GM23338 (cell line): Measurements from ENCODE around the gene OPTC. TPM values are rescaled to one million over a fixed set of nuclear protein-coding genes. Genes with fewer than 3 reads are reported as not detected.

Experiments used
- ATAC-seq: fragments of 200-7000 bp; cut with Tn5 transposase; 3 replicates; pipeline ENCODE4 v1.9.1; 2020
- DNase-seq: peaks from one replicate; pipeline ENCODE4 v3.0.0-alpha.2; 2015; ENCODE audit warnings: low spot score
- H2AFZ ChIP-seq: fragments of 200-600 bp; sonication (generic); 2 replicates; pipeline ENCODE4 v1.8.0; 2016; ENCODE audit warnings: antibody characterized with exemption, mild to moderate bottlenecking, moderate library complexity
- H3F3A ChIP-seq: fragments of 200-600 bp; sonication (generic); replicated peaks from 2 replicates; pipeline ENCODE4 v1.8.0; 2017; ENCODE audit warnings: antibody characterized with exemption, mixed run types, low read depth
- H3K27ac ChIP-seq: fragments of 200-600 bp; sonication (generic); 2 replicates; pipeline ENCODE4 v1.6.1; 2016; ENCODE audit warnings: low read depth
- H3K27me3 ChIP-seq: fragments of 200-600 bp; sonication (generic); 2 replicates; pipeline ENCODE4 v1.8.0; 2016; ENCODE audit warnings: mild to moderate bottlenecking, mixed run types, moderate library complexity; ENCODE audit not compliant: insufficient read depth
- H3K36me3 ChIP-seq: fragments of 200-600 bp; sonication (generic); 2 replicates; pipeline ENCODE4 v1.8.0; 2016; ENCODE audit warnings: mild to moderate bottlenecking; ENCODE audit not compliant: insufficient read depth
- H3K4me1 ChIP-seq: fragments of 200-600 bp; sonication (generic); 2 replicates; pipeline ENCODE4 v1.8.0; 2016; ENCODE audit warnings: mild to moderate bottlenecking, moderate library complexity; ENCODE audit not compliant: insufficient read depth
- H3K4me2 ChIP-seq: fragments of 200-600 bp; sonication (generic); 2 replicates; pipeline ENCODE4 v1.7.1; 2017; ENCODE audit warnings: mixed run types
- H3K4me3 ChIP-seq: fragments of 200-600 bp; sonication (generic); 2 replicates; pipeline ENCODE4 v1.6.1; 2016; ENCODE audit warnings: mixed run types
- H3K79me2 ChIP-seq: fragments of 200-600 bp; sonication (generic); replicated peaks from 2 replicates; pipeline ENCODE4 v1.8.0; 2017; ENCODE audit warnings: mild to moderate bottlenecking; ENCODE audit not compliant: insufficient read depth
- H3K9me2 ChIP-seq: fragments of 200-600 bp; sonication (generic); 2 replicates; pipeline ENCODE4 v1.8.0; 2017; ENCODE audit not compliant: insufficient read depth
- H4K20me1 ChIP-seq: fragments of 200-600 bp; sonication (generic); replicated peaks from 2 replicates; pipeline ENCODE4 v1.8.0; 2017; ENCODE audit warnings: mild to moderate bottlenecking; ENCODE audit not compliant: insufficient read depth
- H3K27ac Mint-ChIP-seq: 2 replicates; pipeline ENCODE4 v1.8.0; 2020; ENCODE audit warnings: inconsistent platforms, mild to moderate bottlenecking, moderate library complexity, mixed read lengths
- H3K27me3 Mint-ChIP-seq: 3 replicates; pipeline ENCODE4 v1.8.0; 2022; ENCODE audit warnings: low read depth, mild to moderate bottlenecking, moderate library complexity, mixed read lengths, inconsistent platforms; ENCODE audit not compliant: insufficient read depth, poor library complexity
- H3K36me3 Mint-ChIP-seq: 3 replicates; pipeline ENCODE4 v1.8.0; 2021; ENCODE audit warnings: low read depth, mild to moderate bottlenecking, inconsistent platforms, moderate library complexity, mixed read lengths
- H3K4me1 Mint-ChIP-seq: 3 replicates; pipeline ENCODE4 v1.8.0; 2020; ENCODE audit warnings: mild to moderate bottlenecking, inconsistent platforms, mixed read lengths
- H3K4me3 Mint-ChIP-seq: 3 replicates; pipeline ENCODE4 v1.8.0; 2021; ENCODE audit warnings: moderate library complexity, mild to moderate bottlenecking, inconsistent platforms, mixed read lengths
- H3K9me3 Mint-ChIP-seq: 3 replicates; pipeline ENCODE4 v1.8.0; 2020; ENCODE audit warnings: moderate library complexity, mild to moderate bottlenecking, inconsistent platforms, mixed read lengths
- CREB1 ChIP-seq: fragments of 250-450 bp; sonication (Bioruptor Pico); IDR thresholded peaks from 2 replicates; pipeline ENCODE4 v1.5.0; 2020; ENCODE audit warnings: low read depth, mild to moderate bottlenecking, moderate library complexity
- EZH2 ChIP-seq: fragments of 200-600 bp; sonication (generic); IDR thresholded peaks from one replicate; pipeline ENCODE4 v1.8.0; 2017; ENCODE audit warnings: antibody characterized with exemption, mild to moderate bottlenecking, low read depth; ENCODE audit not compliant: unreplicated experiment
- EZH2phosphoT487 ChIP-seq: fragments of 200-600 bp; sonication (generic); IDR thresholded peaks from one replicate; pipeline ENCODE4 v1.8.1; 2018; ENCODE audit warnings: antibody characterized with exemption; ENCODE audit not compliant: unreplicated experiment
- JUNB ChIP-seq: IDR thresholded peaks from one replicate; pipeline ENCODE4 v1.6.1; 2016; ENCODE audit warnings: antibody characterized with exemption; ENCODE audit not compliant: unreplicated experiment
- NANOG ChIP-seq: IDR thresholded peaks from 2 replicates; pipeline ENCODE4 v1.6.1; 2016; ENCODE audit warnings: antibody characterized with exemption, borderline replicate concordance
- POLR2AphosphoS5 ChIP-seq: IDR thresholded peaks from 2 replicates; pipeline ENCODE4 v1.6.1; 2016; ENCODE audit warnings: antibody characterized with exemption, low read depth
- STAT1 ChIP-seq: IDR thresholded peaks from one replicate; pipeline ENCODE4 v1.6.1; 2016; ENCODE audit warnings: antibody characterized with exemption; ENCODE audit not compliant: unreplicated experiment
- ZNF114 ChIP-seq: fragments of 250-450 bp; sonication (Bioruptor Pico); IDR thresholded peaks from 2 replicates; pipeline ENCODE4 v1.5.0; 2020; ENCODE audit warnings: mild to moderate bottlenecking, moderate library complexity
- ZNF331 ChIP-seq: fragments of 250-450 bp; sonication (Bioruptor Pico); IDR thresholded peaks from 2 replicates; pipeline ENCODE4 v1.5.0; 2020; ENCODE audit warnings: low read depth, mild to moderate bottlenecking, moderate library complexity
- polyA plus RNA-seq: library from polyadenylated mRNA; unstranded; fragments of >200 nt; fragmentation: Nextera tagmentation; extraction: Ambion mirVana; gene quantifications from 2 replicates; pipeline ENCODE4 v1.2.1, GENCODE V29; 2016
- total RNA-seq: library from RNA; depleted of rRNA; stranded (reverse); fragments of >200 nt; shearing (Covaris generic); gene quantifications from 2 replicates; pipeline ENCODE4 v1.2.3, GENCODE V29; 2014
- TF ChIP-seq, protein P1 (sequence below): fragments of 250-450 bp; sonication (Bioruptor Pico); IDR thresholded peaks from 2 replicates; pipeline ENCODE4 v1.5.0; 2020; ENCODE audit warnings: mild to moderate bottlenecking, moderate library complexity
- TF ChIP-seq, protein P2 (sequence below), 2 experiments: fragments of 200-600 bp in 1 of 2; sonication (generic) in 1 of 2; conservative IDR thresholded peaks; 2 replicates each; pipeline versions ENCODE4 v1.5.1 to v1.6.1; 2016 to 2017; ENCODE audit warnings: antibody characterized with exemption in 2 of 2, low read depth in 2 of 2, mild to moderate bottlenecking in 2 of 2, moderate library complexity in 1 of 2
- TF ChIP-seq, protein P3 (sequence below): IDR thresholded peaks from 2 replicates; pipeline ENCODE4 v1.6.1; 2016; ENCODE audit warnings: antibody characterized with exemption
- TF ChIP-seq, protein P4 (sequence below): IDR thresholded peaks from one replicate; pipeline ENCODE4 v1.6.1; 2018; ENCODE audit warnings: antibody characterized with exemption; ENCODE audit not compliant: unreplicated experiment

Gene OPTC
- total and polyA plus RNA-seq, 2 experiments from 2014 or later, result 0.50 to 1.0 TPM

- peaks cover 4% of the 10 kb centered on the region for H3K27me3 Mint-ChIP-seq
- Histone ChIP-seq H3K4me3 (no peak overlapping the region), H3K27ac (no peak overlapping the region), H3K9me2 (no peaks in the 10 kb centered on the region), H3K4me1 (peaks cover 5% of the 10 kb centered on the region; the same call in 1 of the 2 replicates), H3K27me3 (no peaks in the 10 kb centered on the region), H4K20me1 (no peaks in the 10 kb centered on the region), H3K36me3 (no peaks in the 10 kb centered on the region), H2AFZ (no peak overlapping the region), H3K79me2 (no peaks in the 10 kb centered on the region), H3K4me2 (no peak overlapping the region), H3F3A (no peaks in the 10 kb centered on the region)
- H3K27ac Mint-ChIP-seq, result no peak overlapping the region
- ATAC-seq (no peak), DNase-seq (no peak)
- no peaks in the 10 kb centered on the region for H3K36me3 Mint-ChIP-seq
- H3K4me1 Mint-ChIP-seq, result peaks cover 22% of the 10 kb centered on the region
- TF ChIP-seq, protein P1, sequence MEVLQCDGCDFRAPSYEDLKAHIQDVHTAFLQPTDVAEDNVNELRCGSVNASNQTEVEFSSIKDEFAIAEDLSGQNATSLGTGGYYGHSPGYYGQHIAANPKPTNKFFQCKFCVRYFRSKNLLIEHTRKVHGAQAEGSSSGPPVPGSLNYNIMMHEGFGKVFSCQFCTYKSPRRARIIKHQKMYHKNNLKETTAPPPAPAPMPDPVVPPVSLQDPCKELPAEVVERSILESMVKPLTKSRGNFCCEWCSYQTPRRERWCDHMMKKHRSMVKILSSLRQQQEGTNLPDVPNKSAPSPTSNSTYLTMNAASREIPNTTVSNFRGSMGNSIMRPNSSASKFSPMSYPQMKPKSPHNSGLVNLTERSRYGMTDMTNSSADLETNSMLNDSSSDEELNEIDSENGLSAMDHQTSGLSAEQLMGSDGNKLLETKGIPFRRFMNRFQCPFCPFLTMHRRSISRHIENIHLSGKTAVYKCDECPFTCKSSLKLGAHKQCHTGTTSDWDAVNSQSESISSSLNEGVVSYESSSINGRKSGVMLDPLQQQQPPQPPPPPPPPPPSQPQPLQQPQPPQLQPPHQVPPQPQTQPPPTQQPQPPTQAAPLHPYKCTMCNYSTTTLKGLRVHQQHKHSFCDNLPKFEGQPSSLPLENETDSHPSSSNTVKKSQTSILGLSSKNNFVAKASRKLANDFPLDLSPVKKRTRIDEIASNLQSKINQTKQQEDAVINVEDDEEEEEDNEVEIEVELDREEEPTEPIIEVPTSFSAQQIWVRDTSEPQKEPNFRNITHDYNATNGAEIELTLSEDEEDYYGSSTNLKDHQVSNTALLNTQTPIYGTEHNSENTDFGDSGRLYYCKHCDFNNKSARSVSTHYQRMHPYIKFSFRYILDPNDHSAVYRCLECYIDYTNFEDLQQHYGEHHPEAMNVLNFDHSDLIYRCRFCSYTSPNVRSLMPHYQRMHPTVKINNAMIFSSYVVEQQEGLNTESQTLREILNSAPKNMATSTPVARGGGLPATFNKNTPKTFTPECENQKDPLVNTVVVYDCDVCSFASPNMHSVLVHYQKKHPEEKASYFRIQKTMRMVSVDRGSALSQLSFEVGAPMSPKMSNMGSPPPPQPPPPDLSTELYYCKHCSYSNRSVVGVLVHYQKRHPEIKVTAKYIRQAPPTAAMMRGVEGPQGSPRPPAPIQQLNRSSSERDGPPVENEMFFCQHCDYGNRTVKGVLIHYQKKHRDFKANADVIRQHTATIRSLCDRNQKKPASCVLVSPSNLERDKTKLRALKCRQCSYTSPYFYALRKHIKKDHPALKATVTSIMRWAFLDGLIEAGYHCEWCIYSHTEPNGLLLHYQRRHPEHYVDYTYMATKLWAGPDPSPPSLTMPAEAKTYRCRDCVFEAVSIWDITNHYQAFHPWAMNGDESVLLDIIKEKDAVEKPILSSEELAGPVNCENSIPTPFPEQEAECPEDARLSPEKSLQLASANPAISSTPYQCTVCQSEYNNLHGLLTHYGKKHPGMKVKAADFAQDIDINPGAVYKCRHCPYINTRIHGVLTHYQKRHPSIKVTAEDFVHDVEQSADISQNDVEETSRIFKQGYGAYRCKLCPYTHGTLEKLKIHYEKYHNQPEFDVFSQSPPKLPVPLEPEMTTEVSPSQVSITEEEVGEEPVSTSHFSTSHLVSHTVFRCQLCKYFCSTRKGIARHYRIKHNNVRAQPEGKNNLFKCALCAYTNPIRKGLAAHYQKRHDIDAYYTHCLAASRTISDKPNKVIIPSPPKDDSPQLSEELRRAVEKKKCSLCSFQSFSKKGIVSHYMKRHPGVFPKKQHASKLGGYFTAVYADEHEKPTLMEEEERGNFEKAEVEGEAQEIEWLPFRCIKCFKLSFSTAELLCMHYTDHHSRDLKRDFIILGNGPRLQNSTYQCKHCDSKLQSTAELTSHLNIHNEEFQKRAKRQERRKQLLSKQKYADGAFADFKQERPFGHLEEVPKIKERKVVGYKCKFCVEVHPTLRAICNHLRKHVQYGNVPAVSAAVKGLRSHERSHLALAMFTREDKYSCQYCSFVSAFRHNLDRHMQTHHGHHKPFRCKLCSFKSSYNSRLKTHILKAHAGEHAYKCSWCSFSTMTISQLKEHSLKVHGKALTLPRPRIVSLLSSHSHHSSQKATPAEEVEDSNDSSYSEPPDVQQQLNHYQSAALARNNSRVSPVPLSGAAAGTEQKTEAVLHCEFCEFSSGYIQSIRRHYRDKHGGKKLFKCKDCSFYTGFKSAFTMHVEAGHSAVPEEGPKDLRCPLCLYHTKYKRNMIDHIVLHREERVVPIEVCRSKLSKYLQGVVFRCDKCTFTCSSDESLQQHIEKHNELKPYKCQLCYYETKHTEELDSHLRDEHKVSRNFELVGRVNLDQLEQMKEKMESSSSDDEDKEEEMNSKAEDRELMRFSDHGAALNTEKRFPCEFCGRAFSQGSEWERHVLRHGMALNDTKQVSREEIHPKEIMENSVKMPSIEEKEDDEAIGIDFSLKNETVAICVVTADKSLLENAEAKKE (CRISPR knock-in tag), result no peak
- TF ChIP-seq CREB1 (CRISPR knock-in tag), result no peak
- no peak for TF ChIP-seq EZH2
- TF ChIP-seq ZNF331 (CRISPR knock-in tag), result no peak
- TF ChIP-seq JUNB, result no peak
- TF ChIP-seq NANOG, result no peak
- no peak for TF ChIP-seq POLR2AphosphoS5
- no peak for TF ChIP-seq ZNF114
- no peak for TF ChIP-seq STAT1
- TF ChIP-seq, protein P2, sequence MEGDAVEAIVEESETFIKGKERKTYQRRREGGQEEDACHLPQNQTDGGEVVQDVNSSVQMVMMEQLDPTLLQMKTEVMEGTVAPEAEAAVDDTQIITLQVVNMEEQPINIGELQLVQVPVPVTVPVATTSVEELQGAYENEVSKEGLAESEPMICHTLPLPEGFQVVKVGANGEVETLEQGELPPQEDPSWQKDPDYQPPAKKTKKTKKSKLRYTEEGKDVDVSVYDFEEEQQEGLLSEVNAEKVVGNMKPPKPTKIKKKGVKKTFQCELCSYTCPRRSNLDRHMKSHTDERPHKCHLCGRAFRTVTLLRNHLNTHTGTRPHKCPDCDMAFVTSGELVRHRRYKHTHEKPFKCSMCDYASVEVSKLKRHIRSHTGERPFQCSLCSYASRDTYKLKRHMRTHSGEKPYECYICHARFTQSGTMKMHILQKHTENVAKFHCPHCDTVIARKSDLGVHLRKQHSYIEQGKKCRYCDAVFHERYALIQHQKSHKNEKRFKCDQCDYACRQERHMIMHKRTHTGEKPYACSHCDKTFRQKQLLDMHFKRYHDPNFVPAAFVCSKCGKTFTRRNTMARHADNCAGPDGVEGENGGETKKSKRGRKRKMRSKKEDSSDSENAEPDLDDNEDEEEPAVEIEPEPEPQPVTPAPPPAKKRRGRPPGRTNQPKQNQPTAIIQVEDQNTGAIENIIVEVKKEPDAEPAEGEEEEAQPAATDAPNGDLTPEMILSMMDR (conservative IDR thresholded peaks at IDR 0.05; ENCODE audit: low read depth in 2 of 2), result no peak
- no peak for TF ChIP-seq EZH2phosphoT487
- TF ChIP-seq, protein P3, sequence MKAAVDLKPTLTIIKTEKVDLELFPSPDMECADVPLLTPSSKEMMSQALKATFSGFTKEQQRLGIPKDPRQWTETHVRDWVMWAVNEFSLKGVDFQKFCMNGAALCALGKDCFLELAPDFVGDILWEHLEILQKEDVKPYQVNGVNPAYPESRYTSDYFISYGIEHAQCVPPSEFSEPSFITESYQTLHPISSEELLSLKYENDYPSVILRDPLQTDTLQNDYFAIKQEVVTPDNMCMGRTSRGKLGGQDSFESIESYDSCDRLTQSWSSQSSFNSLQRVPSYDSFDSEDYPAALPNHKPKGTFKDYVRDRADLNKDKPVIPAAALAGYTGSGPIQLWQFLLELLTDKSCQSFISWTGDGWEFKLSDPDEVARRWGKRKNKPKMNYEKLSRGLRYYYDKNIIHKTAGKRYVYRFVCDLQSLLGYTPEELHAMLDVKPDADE, result no peak
- TF ChIP-seq, protein P4, sequence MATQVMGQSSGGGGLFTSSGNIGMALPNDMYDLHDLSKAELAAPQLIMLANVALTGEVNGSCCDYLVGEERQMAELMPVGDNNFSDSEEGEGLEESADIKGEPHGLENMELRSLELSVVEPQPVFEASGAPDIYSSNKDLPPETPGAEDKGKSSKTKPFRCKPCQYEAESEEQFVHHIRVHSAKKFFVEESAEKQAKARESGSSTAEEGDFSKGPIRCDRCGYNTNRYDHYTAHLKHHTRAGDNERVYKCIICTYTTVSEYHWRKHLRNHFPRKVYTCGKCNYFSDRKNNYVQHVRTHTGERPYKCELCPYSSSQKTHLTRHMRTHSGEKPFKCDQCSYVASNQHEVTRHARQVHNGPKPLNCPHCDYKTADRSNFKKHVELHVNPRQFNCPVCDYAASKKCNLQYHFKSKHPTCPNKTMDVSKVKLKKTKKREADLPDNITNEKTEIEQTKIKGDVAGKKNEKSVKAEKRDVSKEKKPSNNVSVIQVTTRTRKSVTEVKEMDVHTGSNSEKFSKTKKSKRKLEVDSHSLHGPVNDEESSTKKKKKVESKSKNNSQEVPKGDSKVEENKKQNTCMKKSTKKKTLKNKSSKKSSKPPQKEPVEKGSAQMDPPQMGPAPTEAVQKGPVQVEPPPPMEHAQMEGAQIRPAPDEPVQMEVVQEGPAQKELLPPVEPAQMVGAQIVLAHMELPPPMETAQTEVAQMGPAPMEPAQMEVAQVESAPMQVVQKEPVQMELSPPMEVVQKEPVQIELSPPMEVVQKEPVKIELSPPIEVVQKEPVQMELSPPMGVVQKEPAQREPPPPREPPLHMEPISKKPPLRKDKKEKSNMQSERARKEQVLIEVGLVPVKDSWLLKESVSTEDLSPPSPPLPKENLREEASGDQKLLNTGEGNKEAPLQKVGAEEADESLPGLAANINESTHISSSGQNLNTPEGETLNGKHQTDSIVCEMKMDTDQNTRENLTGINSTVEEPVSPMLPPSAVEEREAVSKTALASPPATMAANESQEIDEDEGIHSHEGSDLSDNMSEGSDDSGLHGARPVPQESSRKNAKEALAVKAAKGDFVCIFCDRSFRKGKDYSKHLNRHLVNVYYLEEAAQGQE, result no peak
- H3K4me3 Mint-ChIP-seq, result no peak overlapping the region
- no peaks in the 10 kb centered on the region for H3K9me3 Mint-ChIP-seq
Measured at GRCh38 chr1:203470240-203470639, 23.7 kb upstream of the OPTC start.
